NOMO-1 (cell line): ENCODE data around the gene SCARB2.
"Not testable (repeated sequence)": the region's sequence is repeated elsewhere in the genome, so short reads cannot be mapped to it uniquely, and the experiment has no call there.

Experiments used
- DNase-seq, 2 experiments: peaks; one replicate each; lab custom pipeline; 2025; ENCODE audit not compliant: unreplicated experiment in 2 of 2; lab: John Stamatoyannopoulos, UW

SCARB2 gene, protein sequence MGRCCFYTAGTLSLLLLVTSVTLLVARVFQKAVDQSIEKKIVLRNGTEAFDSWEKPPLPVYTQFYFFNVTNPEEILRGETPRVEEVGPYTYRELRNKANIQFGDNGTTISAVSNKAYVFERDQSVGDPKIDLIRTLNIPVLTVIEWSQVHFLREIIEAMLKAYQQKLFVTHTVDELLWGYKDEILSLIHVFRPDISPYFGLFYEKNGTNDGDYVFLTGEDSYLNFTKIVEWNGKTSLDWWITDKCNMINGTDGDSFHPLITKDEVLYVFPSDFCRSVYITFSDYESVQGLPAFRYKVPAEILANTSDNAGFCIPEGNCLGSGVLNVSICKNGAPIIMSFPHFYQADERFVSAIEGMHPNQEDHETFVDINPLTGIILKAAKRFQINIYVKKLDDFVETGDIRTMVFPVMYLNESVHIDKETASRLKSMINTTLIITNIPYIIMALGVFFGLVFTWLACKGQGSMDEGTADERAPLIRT

DNA sequence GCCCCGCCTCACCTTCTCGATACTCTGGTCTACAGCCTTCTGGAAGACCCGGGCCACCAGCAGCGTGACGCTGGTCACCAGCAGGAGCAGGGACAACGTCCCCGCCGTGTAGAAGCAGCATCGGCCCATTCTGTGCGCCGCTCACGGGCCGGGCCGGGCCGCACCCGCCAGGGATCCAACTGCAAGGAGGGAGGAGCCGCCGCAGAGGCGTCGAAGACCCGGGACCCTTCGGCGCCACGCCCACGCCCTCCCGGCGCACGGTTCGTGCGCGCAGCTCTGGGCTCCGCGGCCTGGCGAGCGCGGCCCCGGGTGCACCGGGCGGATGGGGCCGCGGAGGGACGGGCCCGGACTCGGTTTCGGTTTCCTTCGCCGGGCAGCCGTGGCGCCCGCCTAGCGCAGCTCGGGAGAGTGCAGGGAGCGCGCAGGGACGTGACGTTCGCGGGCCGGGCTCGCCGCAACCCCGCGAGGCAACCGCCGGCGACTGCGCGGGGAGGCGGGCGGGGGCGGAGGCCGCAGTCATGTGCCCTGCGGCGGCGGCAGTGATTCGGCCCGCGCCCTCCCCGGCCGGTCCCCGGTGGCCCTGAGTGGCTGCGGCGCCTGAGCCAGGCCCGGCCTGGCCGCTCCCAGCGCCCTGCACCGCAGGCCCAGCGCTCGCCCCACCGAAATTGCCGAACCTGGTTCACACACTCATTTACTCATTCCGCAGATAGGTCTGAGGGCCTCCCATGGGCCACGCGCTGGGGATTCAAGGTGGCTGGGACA, at the start of gene SCARB2:
SCARB2 (minus strand) TSS at position 410 of the 762 bp plus-strand sequence; CDS start at position 129, 281 bp downstream.
- DNase-seq = peak; percentile 74 to 81

DNA sequence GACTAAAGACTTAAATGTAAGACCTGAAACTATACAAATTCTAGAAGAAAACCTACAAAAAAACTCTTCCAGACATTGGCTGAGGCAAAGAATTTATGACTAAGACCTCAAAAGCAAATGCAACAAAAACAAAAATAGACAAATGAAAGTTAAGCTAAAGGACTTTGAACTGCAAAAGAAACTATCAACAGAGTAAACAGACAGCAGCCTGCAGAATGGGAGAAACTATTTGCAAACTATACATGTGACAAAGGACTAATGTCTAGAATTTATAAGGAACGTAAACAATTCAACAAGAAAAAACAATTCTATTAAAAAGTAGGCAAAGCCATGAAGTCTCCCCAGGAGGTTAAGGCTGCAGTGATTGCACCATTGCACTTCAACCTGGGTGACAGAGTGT, 46.9 kb upstream of the SCARB2 start:
- no peak for DNase-seq

DNA sequence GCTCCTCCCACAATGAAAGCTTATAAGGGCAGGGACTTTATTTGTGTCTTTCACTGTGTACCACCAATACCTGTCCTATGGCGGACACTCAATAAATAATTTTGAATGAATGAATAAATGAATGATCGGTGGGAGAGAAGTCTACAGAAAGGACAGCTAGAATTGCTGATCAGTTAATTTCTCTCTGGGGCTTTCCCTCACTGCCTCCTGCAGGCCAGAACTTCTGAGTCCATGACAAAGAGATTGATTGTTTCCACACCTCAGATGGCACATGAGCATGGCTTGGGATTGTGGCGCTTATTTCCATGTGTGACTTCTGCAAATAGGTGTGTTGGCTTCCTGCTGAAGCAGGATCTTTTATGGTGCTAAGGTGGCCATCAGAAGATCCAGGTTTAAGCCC, 44.2 kb upstream of the SCARB2 start:
- no peak for DNase-seq

DNA sequence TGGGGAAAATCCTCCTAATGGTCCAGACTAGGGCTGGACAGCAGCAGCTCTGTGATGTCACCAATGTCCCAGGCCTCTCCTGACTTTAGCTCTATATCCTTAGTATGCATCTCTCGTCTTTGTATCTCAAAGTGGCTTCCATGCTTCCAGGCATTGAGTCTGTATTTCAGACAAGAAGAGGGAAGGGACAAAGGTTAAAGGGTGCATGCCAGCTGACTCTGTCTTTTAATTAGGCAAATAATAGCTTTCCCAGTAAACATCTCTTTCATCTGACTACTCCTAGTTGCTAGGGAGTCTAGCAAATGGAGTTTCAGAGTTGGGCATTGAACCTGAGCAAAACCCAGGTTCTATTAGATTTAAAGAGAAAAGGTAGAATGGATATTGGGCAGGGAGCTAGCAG, 43.3 kb upstream of the SCARB2 start:
- no peak for DNase-seq

DNA sequence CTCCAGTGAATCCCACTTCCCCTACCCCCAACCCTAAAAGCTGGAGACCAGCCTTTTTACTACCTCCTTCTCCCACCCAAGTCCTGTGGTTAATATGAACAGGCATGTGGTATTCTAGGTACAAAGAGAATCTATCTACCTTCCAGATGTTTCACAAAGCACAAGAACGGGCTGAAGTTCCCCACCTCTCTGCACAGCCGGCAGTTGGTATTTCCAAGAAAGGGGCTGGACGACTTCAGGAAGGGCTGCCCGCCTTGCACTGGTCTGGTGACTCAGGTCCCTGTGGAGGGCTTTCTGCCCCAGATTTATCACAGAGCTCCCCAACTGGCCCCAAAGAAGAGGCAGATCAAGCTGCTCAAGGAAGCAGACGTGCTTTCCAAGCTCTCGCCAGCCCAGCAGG, 42.4 kb upstream of the SCARB2 start:
- no peak for DNase-seq

DNA sequence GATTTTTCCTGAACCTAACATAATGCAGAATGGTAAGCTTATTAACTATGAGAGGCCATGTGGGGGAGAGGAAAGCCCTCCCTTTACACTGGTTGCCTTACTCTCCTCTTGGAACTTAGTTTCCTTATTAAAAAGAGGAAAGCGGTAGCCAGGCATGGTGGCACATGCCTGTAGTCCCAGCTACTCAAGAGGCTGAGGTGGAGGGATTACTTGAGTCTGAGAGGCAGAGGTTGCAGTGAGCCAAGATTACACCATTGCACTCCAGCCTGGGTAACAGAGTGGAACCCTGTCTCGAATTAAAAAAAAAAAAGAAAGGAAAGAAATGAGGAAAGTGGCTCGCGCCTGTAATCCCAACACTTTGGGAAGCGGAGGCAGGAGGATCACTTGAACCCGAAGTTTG, 39.9 kb upstream of the SCARB2 start:
- no peak for DNase-seq

DNA sequence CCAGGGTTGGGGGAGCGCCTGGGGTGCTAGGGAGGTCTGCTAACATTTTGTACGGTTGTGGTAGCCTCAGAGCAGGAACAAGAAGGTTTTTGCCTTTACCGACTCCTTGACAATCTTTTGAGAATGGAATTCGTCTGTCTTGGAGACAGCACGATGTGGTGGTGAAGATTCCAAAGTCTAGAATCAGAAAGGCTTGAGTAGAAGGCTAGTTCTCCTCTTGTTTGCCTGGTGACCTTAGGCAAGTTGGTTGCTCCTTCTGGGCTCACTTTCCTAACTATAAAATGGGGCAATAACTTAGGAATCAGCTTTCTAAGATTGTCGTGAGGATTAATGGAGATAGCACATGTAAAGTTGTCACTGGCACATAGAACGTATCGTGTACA, 38.6 kb upstream of the SCARB2 start:
- DNase-seq = no peak

DNA sequence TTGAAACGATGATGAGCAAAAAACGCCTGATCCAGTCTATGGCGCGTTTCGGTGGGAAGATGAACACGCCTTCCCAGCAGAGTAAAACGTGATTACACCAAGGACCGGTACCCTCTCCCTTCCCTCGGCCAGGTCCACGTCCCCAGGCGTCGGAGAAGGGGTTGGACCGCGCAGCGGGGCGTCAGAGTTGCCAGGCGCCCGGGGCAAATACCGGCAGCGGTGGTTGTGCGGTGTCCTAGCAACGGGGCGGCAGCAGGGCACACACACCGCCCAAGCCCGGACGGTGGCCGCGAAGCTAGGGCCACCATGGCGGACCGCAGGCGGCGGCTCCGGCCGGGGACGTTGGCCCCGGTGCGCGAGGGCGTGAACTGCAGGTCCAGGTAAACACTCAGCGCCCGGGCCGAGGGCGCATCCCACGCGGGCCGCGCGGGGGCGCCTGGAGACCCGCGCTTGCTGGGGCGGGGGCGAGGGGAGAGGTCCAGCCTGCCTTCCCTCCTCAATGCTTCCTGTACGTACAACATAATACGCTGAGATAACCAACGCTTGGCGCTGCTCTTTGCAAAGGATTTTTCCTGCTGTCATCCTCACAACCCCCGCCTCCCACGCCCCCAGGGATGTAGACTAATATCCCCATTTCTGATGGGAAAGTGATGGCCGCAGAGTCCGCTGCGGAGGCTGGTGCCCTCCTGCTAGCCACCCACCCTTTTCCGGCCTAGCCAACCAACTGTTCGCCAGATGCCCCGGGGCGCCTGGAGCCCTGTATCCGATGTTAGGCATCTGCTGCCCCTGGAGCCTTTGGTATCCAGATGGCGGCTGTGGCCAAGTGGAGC, 38.0 kb upstream of the SCARB2 start, which contains the start of gene FAM47E:
FAM47E (plus strand) TSS at position 281 of the 830 bp plus-strand sequence; CDS start at position 307, 26 bp downstream.
- DNase-seq = peak; percentile 51 to 58

DNA sequence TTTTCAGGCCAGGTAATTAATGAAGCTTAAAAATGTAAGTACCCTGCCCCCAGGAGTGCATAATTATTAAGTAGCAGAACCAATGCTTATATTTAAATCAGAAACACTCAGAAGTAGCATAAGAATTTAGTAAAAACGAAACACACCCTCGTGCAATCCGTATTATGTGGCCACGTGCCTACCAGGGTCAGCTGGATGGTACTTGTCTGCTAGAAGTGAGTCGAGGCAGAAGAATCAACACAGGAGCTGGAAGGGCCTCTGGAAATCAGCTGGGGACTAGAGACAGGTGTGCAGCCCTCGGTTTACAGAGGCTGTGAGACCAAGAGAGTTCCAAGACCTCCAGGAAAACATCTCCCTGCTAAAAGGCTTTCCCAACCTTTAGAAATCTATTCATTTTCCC, 37.3 kb upstream of the SCARB2 start:
- no peak for DNase-seq

DNA sequence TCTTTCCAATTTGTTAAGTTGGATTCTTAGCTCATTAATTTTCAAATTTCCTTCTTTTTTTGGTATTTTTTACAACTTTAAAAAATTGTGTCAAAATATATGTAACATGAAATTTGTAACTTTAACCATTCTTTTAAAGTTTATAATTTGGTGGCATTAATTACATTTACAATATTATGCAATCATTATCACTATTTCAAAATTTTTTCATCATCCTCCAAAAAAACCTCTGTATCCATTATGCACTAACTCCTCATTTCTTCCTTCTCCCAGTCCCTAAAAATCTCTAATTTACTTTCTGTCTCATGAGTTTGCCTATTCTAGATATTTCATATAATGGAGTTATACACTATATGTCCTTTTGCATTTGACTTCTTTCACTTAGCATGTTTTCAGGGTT, 33.2 kb upstream of the SCARB2 start:
- DNase-seq = no peak

DNA sequence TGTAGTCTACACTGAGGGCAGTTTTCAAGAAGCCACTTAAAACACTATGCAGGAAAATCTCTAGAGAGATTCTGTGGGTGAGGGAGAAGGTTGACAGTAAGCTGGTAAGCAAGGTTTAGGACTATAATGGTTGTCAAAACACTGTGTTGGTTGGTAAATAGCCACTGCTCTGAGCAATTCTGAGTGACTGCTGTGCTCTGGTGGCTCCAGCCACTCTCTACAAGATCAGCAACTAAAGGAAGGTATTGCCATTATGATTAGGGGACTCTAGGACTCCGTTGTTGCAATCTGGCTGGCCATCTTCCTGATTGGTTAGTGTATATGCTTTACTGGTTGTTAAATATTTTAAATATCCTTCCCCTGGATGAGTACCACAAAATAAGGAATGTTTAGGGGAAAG, 32.4 kb upstream of the SCARB2 start:
- no peak for DNase-seq

DNA sequence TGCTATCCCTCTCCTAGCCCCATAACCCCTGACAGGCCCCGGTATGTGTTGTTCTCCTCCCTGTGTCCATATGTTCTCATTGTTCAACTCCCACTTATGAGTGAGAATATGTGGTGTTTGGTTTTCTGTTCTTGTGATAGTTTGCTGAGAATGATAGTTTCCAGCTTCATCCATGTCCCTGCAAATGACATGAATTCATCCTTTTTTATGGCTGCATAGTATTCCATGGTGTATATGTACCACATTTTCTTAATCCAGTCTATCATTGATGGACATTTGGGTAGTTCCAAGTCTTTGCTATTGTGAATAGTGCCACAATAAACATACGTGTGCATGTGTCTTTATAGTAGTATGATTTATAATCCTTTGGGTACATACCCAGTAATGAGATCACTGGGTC, 30.3 kb upstream of the SCARB2 start:
- not testable (repeated sequence) for DNase-seq

DNA sequence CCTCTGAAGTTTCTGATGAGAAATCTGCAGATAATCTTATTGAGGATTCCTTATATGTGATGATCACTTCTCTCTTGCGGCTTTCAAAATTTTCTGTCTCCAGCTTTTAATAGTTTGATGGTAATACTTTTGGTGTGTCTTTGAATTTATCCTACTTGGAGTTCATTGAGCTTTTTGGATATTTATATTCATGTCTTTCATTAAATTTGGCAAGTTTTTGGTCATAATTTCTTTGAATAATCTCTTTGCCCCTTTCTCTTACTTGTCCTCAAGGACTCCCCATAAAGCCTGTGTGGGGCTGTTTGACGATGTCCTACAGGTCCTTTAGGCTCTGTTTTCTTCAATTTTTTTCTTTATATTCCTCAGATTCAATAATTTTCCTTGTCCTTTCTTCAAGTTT, 26.6 kb upstream of the SCARB2 start:
- DNase-seq = no peak

DNA sequence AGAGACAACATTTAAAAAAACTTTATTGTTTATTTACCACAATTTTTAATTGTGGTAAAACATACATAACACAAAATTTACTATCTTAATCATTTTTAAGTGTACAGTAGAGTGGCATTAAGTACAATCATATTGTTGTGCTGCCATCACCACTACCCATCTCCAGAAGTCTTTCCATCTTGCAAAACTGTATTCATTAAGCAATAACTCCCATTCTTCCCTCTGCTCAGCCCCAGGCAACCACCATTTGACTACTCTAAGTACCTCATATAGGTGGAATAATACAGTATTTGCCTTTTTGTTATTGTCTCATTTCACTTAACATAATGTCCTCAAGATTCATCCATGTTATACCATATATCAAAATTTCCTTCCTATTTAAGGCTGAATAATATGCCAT, 25.1 kb upstream of the SCARB2 start:
- no peak for DNase-seq

DNA sequence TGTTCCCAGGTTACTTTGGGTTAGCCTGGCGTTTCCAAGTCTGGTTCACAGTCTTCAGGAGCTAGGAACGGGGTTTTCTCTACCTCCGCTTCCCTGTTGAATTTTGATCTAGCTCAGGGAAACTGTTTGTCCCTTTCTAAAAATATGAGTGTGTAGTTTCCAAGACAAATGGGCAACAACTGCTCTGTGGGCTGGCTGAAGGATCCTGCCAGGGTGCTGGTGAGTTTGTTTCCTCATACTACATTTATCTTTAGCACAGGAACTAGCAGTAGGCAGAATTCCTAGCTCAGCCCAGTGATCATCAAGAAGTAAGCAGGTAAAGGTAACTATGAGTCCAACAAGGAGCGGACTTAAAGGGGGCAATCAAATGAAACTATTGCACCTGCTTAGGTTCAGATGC, 24.6 kb upstream of the SCARB2 start:
- no peak for DNase-seq

DNA sequence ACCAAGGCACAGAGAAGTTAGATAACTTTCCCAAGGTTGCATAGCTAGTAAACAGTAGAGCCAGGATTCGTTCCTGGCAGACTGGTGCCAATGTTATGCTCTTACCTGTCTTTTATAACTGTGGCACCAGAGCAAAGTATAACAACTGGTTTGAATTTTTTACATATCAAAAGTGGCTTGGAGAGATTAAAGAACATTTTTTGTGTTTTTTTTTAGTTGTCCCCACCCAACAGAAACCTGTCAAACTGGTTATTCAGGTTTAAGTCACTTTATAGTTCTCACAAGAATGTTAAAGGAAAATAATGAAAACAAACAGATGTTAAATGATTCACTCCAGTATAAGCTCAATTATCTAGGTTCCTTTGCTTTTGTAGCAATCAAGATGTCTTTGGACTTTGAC, 22.3 kb upstream of the SCARB2 start:
- no peak for DNase-seq

DNA sequence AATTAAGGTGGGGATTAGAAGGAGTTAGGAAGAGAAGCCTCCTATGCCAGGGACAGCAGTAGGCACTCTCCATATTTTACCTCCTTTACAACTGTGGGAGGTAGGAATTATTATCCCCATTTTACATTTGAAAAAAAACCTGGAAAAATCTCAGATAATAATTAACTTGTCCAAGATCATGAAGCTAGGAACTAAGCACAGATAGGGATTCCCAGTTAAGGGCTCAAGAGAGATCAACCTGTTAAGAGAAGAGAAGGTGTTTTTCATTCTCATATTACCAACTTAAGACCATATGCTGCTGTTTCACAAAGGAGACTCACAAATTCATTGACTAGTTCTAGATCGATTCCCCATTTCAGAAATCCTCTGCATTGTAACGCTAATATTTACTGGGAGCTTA, 21.8 kb upstream of the SCARB2 start:
- no peak for DNase-seq

DNA sequence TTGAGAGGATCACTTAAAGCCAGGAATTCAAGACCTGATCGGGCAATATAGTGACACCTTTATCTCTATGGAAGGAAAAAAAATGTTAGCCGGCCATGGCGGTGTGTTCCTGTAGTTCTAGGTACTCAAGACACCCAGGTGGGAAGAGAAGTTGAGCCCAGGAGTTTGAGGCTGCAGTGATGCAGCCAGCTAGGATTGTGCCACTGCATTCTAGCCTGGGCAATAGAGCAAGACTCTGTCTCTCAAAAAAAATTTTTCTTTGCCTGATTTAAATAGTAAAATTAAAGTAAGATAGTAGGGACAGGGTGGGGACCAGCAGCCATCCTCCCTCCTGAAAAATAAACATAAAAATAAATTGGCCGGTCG, 21.0 kb upstream of the SCARB2 start:
- DNase-seq = no peak

DNA sequence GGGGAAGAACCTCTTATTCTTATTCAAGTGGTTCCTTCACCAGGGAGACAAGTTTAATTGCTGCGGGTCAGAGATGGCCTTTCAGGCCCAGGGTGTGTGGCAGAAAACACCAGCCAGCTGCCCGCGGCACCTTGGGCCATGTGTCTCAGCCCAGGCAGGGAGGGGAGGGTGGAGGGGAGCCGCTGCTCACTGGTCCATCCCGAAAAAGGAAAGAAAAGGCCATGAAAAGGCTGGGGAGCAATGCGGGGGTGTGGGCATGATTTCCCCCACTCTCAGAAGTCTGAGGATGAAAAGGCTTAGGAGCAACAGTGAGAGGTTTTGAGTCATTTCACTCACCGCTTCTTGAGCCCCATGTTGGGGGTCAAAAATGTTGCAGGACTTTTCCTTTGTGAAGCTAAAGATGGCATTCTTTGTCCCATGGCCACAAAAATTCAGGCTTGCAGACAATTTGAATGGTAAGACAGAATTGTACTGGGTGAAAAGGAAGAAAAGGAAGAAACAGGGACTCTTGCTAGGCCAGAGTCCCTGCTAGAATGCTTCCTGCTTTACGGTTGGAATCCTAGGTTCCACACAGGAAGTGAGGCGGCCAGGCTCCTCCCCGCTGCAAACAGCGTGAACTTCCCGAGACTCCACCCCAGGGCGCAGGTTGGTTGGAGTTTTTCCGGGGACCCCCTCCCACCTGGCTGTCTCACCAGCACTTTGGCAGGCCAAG, 20.5 kb upstream of the SCARB2 start:
- no peak for DNase-seq

DNA sequence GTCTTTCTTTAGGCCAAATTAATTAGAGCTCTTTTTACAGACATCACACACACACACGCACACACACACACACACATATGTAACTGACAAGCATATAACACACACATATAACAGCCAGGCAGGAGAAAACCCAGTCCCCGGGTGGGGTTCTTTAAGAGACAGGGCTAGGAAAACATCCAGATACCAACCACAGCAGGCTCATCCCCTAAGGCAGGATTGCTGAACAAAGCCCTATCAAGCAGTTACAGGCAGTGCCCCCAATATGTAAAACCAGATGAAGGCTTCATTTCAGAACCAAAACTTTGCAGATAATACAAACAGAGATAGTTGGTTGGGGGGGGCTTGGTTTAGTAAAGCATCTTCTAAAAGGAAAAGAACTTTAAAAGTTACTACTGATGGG, 19.9 kb upstream of the SCARB2 start:
- no peak for DNase-seq

DNA sequence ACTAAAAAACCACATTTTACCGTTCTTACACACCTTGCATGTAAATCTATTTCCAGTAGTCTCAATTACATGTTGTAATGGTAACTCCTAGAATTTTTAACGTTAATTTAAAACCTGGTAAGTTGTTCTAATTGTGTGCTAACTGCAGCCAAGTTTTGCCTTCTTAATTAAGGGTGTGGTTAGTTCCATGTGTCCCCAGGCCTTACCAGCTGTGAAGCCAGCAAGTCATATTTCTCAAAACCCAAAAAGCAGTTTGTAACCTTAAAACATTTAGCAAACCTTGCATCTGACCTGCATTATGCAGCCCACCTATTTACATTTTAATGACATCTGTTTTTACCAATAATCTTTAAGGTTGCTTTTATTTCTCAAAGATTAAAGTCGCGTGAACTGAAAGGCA, 19.5 kb upstream of the SCARB2 start:
- DNase-seq = peak; percentile 4 to 14
